ENCODE results near the gene KRTAP10-4. TPM values are rescaled to one million over a fixed set of nuclear protein-coding genes. Genes with fewer than 3 reads are reported as not detected.
"Not testable (repeated sequence)": the region's sequence is repeated elsewhere in the genome, so short reads cannot be mapped to it uniquely, and the experiment has no call there.

Gene KRTAP10-4
- polyA plus RNA-seq, 4 donors: not detected

DNA sequence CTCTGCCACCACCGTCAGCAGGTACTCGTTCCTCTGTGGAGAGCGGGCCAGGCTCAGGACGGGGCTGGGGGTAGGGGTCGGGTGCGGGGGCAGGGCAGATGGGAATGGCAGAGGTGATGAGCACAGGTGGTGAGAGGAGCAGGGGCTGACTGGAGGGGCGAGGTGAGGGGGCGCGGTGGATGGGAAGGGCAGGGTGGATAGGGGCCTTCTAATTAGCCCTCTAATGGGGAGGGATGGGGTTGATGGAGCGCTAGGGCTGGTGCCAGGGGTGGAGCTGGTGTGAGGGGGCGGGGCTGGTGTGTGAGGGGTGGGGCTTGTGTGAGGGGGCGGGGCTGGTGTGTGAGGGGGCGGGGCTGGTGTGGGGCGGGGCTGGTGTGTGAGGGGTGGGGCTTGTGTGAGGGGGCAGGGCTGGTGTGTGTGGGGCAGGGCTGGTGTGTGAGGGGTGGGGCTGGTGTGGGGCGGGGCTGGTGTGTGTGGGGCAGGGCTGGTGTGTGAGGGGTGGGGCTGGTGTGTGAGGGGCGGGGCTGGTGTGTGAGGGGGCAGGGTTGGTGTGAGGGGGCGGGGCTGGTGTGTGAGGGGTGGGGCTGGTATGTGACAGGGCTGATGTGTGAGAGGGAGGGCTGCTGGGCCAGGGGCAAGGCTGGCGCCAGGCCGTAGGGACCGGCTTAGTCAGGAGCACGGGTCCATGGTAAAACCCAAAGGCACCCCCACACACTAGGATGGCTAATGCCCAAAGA lies 39.5 kb upstream of the KRTAP10-4 start:
- DNase-seq (ENCODE audit: low read depth in 4 of 4, low spot score in 3 of 4): no peak

DNA sequence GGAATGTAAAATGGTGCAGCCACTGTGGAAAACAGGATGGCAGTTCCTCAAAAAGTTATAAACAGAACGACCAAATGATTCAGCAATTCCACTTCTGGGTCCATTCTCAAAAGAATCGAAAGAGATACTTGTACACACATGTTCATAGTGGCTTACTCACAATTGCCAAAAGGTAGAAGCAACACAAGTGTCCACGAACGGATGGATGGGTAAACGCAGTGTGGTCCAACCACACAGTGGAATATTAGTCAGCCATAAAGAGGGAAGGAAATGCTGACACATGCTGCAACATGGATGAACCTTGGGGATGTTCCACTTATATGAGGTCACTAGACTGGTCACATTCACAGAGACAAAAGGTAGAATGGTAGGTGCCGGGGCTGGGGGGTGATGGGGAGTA lies 38.8 kb upstream of the KRTAP10-4 start:
- DNase-seq (ENCODE audit: low read depth in 4 of 4, low spot score in 3 of 4): no peak

DNA sequence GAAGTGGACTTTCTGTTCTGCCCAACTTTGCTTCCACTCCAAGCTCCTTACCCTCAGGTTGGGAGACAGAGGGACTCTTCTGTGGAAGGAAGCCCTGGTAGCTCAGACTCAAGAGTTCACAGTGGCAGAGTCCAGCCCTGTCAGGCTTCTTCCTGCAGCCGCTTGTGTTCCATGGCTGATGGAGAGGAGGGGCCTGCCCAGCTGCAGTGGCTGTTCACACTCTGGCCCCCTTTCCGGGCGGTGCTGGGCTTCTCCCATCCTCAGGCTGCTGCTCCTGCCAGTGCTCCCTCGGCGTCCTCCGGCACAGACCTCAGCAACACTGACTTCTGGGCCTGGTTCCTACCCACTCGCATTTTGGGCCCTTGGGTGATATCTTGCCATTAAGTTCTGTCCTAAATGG lies 37.6 kb upstream of the KRTAP10-4 start:
- DNase-seq (ENCODE audit: low read depth in 4 of 4, low spot score in 3 of 4): no peak

DNA sequence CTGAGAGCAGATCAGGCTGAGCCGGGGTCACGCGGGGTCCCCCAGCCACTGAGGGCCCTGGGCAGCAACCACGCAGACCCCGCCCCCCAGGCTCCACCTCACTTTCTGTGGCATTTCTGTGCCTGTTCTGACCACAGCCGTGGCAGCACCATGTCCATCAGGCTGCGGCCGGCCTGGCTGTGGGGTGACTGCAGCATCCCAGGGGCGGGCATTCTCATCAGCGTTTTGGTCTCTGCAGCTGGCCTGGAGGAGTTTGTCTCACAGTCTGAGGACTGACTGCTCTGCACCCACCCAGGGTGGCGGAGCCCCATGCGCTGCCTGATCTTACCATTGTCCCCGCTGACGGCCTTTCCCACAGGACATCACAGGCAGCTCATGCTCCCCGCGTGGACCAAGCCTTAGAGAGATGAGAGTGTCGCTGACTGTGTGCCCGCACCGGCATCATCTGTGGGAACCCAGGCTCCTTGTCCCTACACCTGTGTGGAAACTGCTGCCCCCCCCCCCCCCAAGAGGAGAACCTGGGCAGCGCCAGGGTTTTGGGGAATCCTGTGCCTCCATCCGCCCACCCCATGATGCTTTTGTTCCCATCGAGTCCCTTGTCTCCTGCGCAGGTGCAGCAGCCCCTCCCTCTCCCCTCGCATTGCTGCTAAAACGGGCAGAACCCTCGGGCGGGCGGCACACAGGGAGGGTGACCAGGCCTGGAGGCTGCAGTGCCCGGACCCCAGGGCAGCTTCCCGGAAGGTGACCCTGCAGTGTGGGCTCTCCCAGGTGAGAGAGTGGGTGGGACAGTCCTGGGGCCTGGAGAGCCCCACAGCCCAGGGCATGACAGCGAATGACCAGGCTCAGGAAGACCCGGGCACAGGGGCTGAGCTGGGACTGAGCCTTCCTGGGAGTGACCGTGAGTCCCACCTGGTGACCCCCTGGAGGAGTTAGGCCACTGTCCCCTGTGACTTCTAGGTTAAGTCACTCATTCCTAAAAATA lies 35.3 kb upstream of the KRTAP10-4 start:
- no peak for DNase-seq (ENCODE audit: low read depth in 4 of 4, low spot score in 3 of 4)

DNA sequence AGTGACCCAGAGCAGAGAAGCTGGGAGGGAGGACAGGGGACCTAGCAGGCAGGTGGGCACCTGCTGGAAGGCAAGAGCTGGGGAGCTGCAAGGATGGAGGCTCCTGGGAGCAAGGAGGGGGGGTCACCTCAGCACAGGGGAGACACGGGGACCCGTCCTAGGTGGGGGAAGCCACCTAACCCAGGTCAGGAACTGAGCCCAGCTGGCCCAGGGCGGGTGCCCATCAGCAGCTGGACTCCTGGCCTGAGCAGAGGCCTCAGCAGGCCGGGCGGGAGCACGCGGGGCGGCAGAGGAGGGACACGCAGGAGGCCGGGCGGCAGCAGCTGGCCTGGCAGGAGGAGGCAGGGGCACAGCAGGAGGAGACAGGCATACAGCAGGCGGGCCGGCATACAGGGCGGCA lies 34.5 kb upstream of the KRTAP10-4 start:
- DNase-seq (ENCODE audit: low read depth in 4 of 4, low spot score in 3 of 4): no peak

DNA sequence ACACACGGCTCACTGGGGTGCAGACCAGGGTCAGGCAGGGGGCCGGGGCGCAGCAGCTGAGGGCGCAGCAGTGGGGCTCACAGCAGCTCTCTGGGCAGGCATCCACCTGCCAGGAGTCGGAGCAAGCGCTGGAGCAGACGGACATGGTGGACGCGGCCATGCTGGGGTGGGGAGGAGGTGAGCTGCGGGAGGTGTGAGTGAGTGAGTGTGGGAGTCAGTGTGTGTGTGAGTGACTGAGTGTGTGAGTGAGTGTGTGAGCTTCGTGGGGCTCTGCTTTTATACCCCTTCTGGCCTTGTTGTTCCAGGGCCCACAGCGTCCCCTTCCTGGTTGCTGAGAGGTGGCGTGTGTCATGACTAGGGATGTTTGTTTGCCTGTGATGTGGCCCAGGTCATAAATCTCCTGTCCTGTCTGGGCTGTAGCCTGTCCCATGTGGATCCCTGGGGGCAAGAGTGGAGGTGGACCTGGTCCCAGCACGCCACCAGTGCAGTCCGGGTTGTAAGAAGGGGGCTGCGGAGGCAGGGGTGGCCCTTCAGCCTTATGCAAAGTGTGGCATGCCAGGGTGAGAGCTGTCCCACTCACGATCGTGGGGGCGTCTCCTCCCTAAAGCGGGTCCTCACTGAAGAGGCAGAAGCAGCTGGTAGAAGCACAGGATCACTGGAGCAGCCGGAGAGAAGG lies 33.4 kb upstream of the KRTAP10-4 start, which contains the start of gene KRTAP10-1:
TSS of gene KRTAP10-1 (minus strand) at position 205 of the 676 bp plus-strand sequence. CDS start at position 160, 45 bp downstream.
- no peak for DNase-seq (ENCODE audit: low read depth in 4 of 4, low spot score in 3 of 4)

DNA sequence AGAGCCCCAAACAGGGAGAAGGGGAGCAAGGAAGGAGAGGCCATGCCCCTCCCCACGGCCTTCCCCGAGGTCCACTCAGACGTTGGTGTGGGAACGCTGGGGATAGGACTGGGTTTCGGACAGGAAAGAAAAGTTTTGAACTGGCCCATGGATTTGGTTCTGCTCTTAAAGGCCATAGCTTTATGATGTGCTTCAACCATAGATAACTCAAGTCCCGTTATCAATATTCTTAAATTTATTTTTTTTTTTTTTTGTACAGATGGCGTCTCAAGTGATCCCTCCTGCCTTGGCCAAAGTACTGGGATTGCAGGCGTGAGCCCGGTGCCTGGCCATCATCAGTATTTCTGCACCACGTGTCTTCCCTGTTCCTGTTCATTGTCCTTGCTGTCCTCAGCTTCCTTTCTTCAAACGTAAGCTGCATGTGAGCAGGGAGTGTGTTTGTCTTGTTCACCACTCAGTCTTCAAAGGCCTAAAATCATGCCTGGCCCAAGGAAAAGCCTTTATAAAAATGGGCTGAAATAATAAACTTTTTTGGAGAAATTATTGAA lies 32.7 kb upstream of the KRTAP10-4 start:
- DNase-seq (ENCODE audit: low read depth in 4 of 4, low spot score in 3 of 4): no peak

DNA sequence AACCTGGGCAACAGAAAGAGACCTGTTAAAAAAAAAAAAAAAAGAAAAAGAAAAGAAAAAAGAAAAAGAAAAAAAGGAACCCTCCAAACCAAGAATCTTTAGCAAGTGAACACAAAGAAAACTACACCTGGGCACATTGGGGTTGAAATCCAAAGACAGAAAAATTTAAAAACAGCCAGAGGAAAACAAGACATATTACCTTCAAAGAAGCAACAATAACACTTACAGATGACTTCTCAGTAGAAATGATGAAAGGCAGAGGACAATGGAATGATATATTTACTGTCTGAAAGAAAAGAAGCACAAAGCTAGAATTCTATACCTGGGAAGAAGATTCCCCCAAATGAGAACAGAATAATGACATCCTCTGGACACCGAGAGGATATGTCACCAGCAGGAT lies 30.8 kb upstream of the KRTAP10-4 start:
- no peak for DNase-seq (ENCODE audit: low read depth in 4 of 4, low spot score in 3 of 4)

DNA sequence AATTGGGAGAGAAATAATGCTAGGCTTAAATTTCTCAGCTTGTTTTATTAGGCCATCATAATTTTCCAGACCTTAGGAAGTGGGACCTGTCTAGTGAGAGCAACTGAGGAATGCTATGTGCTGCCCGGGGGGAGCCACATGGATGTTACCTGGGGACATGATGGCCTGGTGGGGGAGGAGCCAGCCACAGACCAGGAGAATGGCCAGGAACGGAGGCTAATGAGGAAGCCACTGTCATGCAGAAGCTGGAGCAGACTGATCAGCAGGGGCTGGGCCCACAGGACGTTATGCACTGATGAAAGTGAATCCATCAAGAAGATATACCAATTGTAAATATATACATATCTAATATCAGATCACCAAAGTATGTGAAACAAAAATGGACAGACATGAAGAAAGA lies 29.0 kb upstream of the KRTAP10-4 start:
- no peak for DNase-seq (ENCODE audit: low read depth in 4 of 4, low spot score in 3 of 4)

DNA sequence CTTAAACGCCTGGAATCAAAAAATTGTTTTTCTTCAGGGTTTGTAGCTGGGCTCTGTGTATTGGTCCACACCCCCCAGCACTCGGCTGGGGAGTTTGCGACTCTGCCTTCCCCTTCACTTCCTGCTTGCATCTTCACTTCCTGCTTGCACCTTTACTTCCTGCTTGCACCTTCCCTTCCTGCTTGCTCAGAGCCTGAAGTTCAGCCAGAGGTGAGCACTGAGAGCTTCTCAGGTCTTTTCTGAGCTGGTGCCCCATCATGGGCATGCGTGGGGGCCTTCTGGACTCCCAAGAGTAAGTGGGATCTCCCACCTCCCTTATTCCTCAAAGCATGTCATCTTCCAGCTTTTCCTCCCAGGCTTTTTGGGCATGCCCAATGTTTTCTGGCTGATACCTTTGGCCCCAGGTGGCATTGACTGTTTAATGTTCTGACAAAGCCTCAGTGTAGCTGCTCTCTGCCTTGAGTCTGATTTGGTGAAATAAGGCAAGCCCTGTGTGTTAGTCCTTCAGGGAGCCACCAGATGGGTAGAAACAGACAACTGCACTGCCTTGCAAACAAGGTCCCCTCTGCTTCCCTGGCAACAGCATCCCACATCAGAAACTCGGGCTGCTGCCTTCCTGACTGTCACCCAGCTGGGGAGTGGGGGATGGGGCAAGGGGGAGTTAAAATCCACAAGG lies 25.7 kb upstream of the KRTAP10-4 start:
- DNase-seq (ENCODE audit: low read depth in 4 of 4, low spot score in 3 of 4): no peak

DNA sequence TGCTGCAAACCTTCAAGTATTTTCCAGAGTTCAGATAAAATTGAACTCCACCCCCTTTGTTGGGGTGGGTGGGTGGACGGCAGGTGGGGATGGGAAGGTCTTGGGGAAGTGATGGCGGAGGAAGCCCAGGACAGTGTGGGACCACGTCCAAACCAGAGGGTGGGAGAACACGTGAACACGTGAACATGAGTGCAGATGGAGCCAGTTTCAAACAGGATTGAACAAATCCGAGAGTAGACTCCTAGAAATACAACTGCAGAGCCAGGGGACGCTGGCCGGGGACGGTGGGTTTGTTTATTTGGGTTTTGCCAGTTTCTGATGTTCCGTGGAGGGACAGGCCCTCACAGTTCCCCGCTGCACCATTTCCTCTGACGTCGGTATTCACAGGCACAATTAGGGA lies 25.1 kb upstream of the KRTAP10-4 start:
- DNase-seq (ENCODE audit: low read depth in 4 of 4, low spot score in 3 of 4): no peak

DNA sequence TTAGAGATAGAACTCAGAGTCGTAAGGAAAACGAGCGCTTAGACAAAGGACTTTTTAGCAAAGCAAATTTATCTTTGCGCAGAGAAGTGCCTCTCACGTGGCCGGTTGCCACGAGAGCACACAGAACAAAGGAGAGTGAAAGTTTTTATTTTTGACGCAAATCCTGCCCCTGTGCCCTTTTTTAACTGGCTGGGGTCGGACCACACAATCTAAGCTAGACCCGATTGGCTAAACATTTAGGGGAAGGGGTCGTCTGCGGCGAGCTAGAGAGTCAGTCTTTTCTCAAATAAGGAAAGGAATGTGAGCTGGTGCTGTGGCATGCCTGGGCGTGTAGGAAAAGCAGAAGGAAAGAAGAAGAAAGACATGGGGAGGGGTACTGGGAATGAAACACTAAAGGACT lies 24.6 kb upstream of the KRTAP10-4 start:
- no peak for DNase-seq (ENCODE audit: low read depth in 4 of 4, low spot score in 3 of 4)

DNA sequence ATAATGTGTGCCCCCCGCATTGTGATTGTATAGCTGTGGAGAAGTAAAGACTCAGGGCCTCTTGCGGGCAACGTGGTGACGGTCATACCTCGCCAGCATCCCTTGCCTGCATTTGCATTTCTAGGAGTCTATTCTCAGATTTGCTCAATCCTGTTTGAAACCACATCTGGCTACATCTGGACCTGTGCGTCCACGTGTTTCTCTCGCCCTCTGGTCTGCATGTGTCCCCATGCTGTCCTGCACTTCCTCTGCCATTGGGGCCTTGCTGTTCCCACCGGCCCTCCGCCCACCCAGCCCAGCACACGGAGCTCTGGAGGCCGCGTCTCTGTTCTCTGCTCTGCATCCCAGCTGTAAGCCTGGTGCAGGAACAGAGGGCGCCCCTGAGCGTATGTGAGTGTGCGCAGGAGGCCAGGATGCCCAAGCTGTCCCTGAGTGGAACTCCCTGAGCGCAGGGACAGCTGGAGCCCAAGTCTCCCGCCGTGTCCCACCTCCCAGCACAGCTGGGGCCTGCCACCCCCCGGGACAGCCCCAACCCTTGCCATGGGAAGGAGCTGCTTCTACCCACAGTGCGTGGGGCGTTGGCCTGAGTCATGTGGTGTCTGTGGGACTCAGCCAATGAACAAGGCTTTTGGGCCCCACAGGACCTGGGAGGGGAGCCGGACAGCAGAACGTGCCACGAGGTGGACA lies 23.9 kb upstream of the KRTAP10-4 start:
- DNase-seq (ENCODE audit: low read depth in 4 of 4, low spot score in 3 of 4): no peak

DNA sequence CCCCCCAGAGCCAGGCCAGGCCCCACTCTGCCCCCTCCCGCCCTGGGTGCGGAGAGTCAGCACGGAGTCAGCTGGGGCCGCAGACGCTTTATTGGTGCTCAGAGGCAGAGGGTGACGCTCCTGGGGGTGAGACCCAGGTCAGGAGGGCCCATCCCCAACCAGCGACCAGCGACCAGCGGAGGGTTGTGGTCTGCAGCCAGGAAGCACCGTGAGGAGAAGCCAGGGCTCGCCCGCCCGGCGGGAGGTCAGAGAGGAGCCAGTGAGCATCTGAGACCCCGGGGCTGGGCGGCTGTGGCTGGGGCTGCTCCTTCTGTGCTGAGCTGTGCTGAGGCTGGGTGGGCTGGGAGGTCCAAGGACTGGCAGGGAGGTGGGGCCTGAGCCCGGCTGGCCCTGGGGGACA lies 23.2 kb upstream of the KRTAP10-4 start:
- not testable (repeated sequence) for DNase-seq (ENCODE audit: low read depth in 4 of 4, low spot score in 3 of 4)

DNA sequence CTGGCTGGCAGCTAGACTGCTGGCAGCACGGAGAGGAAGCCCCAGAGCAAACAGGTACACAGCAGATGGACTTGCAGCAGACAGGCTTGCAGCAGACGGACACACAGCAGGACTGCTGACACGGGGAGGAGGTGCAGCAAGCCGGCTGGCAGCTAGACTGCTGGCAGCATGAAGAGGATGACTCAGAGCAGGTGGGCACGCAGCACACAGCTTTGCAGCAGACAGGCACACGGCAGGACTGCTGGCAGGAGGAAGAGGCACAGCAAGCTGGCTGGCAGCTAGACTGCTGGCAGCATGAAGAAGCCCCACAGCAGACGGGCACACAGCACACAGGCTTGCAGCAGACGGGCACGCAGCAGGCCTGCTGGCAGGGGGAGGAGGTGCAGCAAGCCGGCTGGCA lies 22.7 kb upstream of the KRTAP10-4 start:
- no peak for DNase-seq (ENCODE audit: low read depth in 4 of 4, low spot score in 3 of 4)

DNA sequence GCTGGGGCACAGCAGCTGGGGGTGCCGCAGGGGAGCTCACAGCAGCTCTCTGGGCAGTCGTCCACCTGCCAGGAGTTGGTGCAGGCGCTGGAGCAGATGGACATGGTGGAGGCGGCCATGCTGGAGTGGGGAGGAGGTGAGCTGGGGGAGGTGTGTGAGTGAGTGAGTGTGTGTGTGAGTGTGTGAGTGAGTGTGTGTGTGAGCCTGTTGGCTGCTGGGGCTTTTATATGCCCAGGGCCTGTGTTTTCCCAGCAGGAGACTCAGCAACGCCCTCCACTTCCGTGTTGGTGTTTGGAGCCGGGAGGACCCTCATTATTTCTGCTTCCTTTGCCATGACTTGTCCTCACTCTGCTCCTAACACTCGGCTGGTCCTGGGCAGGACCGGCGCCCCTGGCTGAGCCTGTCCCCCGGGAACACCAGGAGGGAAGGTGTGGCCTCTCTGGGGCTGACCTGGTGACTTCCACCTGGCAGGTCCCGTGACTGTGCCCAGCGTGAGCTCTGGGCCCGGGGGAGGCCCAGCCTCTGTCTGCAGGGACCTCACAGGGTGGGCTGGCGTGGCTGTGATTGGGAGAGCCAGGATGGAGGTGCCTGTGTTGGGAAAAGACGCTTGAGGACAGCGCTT lies 22.1 kb upstream of the KRTAP10-4 start, which contains the start of gene KRTAP10-2:
TSS of gene KRTAP10-2 (minus strand) at position 166 of the 622 bp plus-strand sequence. CDS start at position 119, 47 bp downstream.
- DNase-seq (ENCODE audit: low read depth in 4 of 4, low spot score in 3 of 4): no peak

DNA sequence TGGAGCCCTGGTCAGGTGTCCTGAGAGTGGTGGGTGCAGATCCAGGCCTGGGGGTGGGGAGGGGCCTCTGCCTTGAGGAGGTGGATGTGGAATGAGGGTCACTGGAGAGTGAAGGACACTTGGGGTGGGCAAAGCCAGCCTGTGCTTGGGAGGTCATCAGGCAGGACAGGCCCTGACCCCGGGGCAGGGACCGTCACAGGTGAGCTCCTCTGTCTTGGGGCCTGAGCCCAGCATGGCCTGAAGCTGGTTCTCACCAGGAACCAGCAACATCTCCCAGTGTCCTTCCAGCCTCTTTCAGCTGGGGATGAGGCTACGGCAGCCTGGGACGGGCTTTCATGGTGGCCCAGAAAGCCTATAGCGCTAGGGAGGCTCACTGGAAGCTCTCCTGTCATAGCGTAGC lies 21.4 kb upstream of the KRTAP10-4 start:
- no peak for DNase-seq (ENCODE audit: low read depth in 4 of 4, low spot score in 3 of 4)

DNA sequence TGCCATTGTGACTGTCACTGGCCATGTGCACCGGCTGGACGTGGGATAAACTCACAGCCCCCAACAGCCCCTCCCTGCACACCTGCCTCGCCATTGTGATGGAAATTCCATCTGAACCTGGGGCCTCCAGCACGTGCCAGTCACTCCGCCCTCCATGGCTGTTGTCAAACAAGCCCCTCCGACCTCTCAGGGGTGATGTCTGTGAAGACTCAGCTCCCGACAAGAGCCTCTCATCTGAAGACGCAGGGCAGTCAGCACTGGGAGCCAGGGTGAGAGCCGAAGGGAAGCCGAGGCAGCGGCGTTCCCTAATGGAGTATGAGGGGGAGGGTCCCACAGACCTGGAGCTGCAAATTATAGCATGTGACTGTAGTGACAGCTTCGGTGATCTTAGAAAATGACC lies 20.8 kb upstream of the KRTAP10-4 start:
- no peak for DNase-seq (ENCODE audit: low read depth in 4 of 4, low spot score in 3 of 4)

Data from right renal pelvis (tissue), 4 donors.